HL-60 (cell line): ENCODE data around the gene IFNGR1.

ENCODE experiments used
- CTCF ChIP-seq: IDR thresholded peaks from one replicate; pipeline ENCODE4 v1.5.1; 2011; ENCODE audit warnings: low read length, control low read depth, inconsistent platforms; ENCODE audit not compliant: insufficient read depth
- GABPA ChIP-seq: IDR thresholded peaks from 2 replicates; pipeline ENCODE4 v1.6.1; 2012; ENCODE audit warnings: low read depth
- POLR2AphosphoS5 ChIP-seq: IDR thresholded peaks from 2 replicates; pipeline ENCODE4 v1.6.1; 2012; ENCODE audit warnings: low read depth
- SPI1 ChIP-seq: IDR thresholded peaks from 2 replicates; pipeline ENCODE4 v1.6.1; 2012; ENCODE audit warnings: low read depth, mild to moderate bottlenecking, borderline replicate concordance

- TF ChIP-seq CTCF (no peak), POLR2AphosphoS5 (no peak), SPI1 (peak; percentile 92), GABPA (no peak)
These were observed 1.2 kb downstream of the IFNGR1 start for GRCh38 chr6:137217801-137218472.
